Lung (tissue), 12 donors: Measurements from ENCODE around the gene OR4M1. TPM values are rescaled to one million over a fixed set of nuclear protein-coding genes. Genes with fewer than 3 reads are reported as not detected.
"Not testable (repeated sequence)": the region's sequence is repeated elsewhere in the genome, so short reads cannot be mapped to it uniquely, and the experiment has no call there.

Experiments
- ATAC-seq: fragments of 200-7000 bp; cut with Tn5 transposase; one replicate; pipeline ENCODE4 v1.9.1; 2020; ENCODE audit warnings: moderate number of reproducible peaks; ENCODE audit not compliant: insufficient read depth, low FRiP score
- DNase-seq, 3 donors: peaks; one replicate each; pipeline ENCODE4 v3.0.0-alpha.2; 2013 to 2017
- H3K27ac ChIP-seq, 2 donors: one replicate each; pipeline ENCODE4 v1.5.1; 2013; ENCODE audit warnings: mild to moderate bottlenecking in 2 of 2, moderate library complexity in 2 of 2, control low read depth in 1 of 2, inconsistent platforms in 1 of 2, low read depth in 1 of 2, low read length in 1 of 2
- H3K27me3 ChIP-seq, 3 donors: one replicate each; pipeline ENCODE4 v1.5.1; 2013; ENCODE audit warnings: low read length in 2 of 3; ENCODE audit not compliant: control insufficient read depth in 3 of 3, insufficient read depth in 3 of 3
- H3K36me3 ChIP-seq, 4 donors: one replicate each; pipeline ENCODE4 v1.5.1; 2013; ENCODE audit warnings: low read length in 4 of 4, mild to moderate bottlenecking in 1 of 4, moderate library complexity in 1 of 4; ENCODE audit not compliant: control insufficient read depth in 4 of 4, insufficient read depth in 4 of 4
- H3K4me1 ChIP-seq, 5 donors: one replicate each; pipeline ENCODE4 v1.5.1; 2013; ENCODE audit warnings: low read length in 5 of 5, mild to moderate bottlenecking in 2 of 5, moderate library complexity in 1 of 5; ENCODE audit not compliant: control insufficient read depth in 5 of 5, insufficient read depth in 5 of 5
- H3K4me3 ChIP-seq: one replicate; pipeline ENCODE4 v1.5.1; 2013; ENCODE audit warnings: mild to moderate bottlenecking, control low read depth, moderate library complexity
- H3K9ac ChIP-seq, 2 donors: one replicate each; pipeline ENCODE4 v1.5.1; 2013; ENCODE audit warnings: low read length in 2 of 2, control low read depth in 1 of 2; ENCODE audit not compliant: insufficient read depth in 1 of 2
- H3K9me3 ChIP-seq, 4 donors: one replicate each; pipeline ENCODE4 v1.5.1; 2013; ENCODE audit warnings: low read length in 3 of 4, mild to moderate bottlenecking in 1 of 4, moderate library complexity in 1 of 4; ENCODE audit not compliant: control insufficient read depth in 4 of 4, insufficient read depth in 3 of 4
- CTCF ChIP-seq: IDR thresholded peaks from 2 replicates; pipeline ENCODE4 v1.5.1; 2012; ENCODE audit warnings: mild to moderate bottlenecking; ENCODE audit errors: control extremely low read depth, extremely low read depth
- WGBS, 2 donors: extraction: QIAGEN DNeasy Blood & Tissue Kit; methylation state at CpG; one replicate each; pipeline ENCODE4 v1.1.7; 2013; 5-methylcytosine and 5-hydroxymethylcytosine counted together
- polyA plus RNA-seq, 2 donors: library from polyadenylated mRNA; stranded (reverse); fragments of 200-250 nt; gene quantifications; one replicate each; pipeline ENCODE4 v1.2.1, GENCODE V29; 2013
- total RNA-seq, 2 donors: library from RNA; depleted of rRNA in 1 of 2; stranded (reverse); fragments of >200 nt in 1 of 2; gene quantifications; one replicate each; pipeline ENCODE4 v1.2.1, GENCODE V29; 2014 to 2021
- donor health status: control.
- donor health status: control.
- donor health status: Bipolar disorder and iron deficiency.
- donor health status: healthy.
- donor health status: DM: yes; HTN: yes; CAD: no.

Gene OR4M1
- total and polyA plus RNA-seq, 4 donors, result not detected

GRCh38 chr14:19771895-19772430 lies 1.3 kb upstream of the OR4M1 start:
- Histone ChIP-seq H3K4me3 (no peak overlapping the region), H3K9me3 (peaks cover 0 to 20% (median 6%) of the 10 kb centered on the region in 4 donors), H3K36me3 (no peaks in the 10 kb centered on the region), H3K4me1 (no peaks in the 10 kb centered on the region), H3K27ac (no peak overlapping the region), H3K9ac (no peak overlapping the region), H3K27me3 (no peaks in the 10 kb centered on the region)
- TF ChIP-seq CTCF, result no peak
- no peak for DNase-seq
- WGBS, 2 donors, result 91 to 96% methylated on average over 1 of the region's 1 CpG
- ATAC-seq, result no peak

- H3K36me3 ChIP-seq, H3K4me1 ChIP-seq, H3K27me3 ChIP-seq, ATAC-seq, DNase-seq, H3K4me3 ChIP-seq, H3K27ac ChIP-seq, H3K9ac ChIP-seq: not testable (repeated sequence)
- 39 to 42% methylated on average over 2 of the region's 2 CpGs for WGBS, 2 donors
- H3K9me3 ChIP-seq, result peaks cover 0 to 20% (median 6%) of the 10 kb centered on the region in 4 donors
These were observed 850 bp upstream of the OR4M1 start for GRCh38 chr14:19772454-19772853.

GRCh38 chr14:19775587-19775986 lies 2.3 kb downstream of the OR4M1 start:
- Histone ChIP-seq H3K4me3 (no peak overlapping the region), H3K9me3 (peaks cover 0 to 20% (median 7%) of the 10 kb centered on the region in 4 donors), H3K27me3 (no peaks in the 10 kb centered on the region), H3K9ac (no peak overlapping the region), H3K4me1 (no peaks in the 10 kb centered on the region), H3K36me3 (no peaks in the 10 kb centered on the region), H3K27ac (no peak overlapping the region)
- ATAC-seq, result no peak
- no peak for DNase-seq
- WGBS, 2 donors, result 74% methylated on average over 1 of the region's 1 CpG
- no peak for TF ChIP-seq CTCF

- H3K9ac ChIP-seq, ATAC-seq, H3K36me3 ChIP-seq, H3K9me3 ChIP-seq, H3K27ac ChIP-seq, DNase-seq, H3K27me3 ChIP-seq, H3K4me3 ChIP-seq, H3K4me1 ChIP-seq: not testable (repeated sequence)
- 84 to 85% methylated on average over 16 of the region's 16 CpGs for WGBS, 2 donors
These were observed 12.5 kb downstream of the OR4M1 start for GRCh38 chr14:19785848-19786247.

- H3K4me1 ChIP-seq, H3K9ac ChIP-seq, H3K9me3 ChIP-seq, ATAC-seq, H3K27me3 ChIP-seq, H3K27ac ChIP-seq, DNase-seq, H3K4me3 ChIP-seq, H3K36me3 ChIP-seq: not testable (repeated sequence)
- WGBS, 2 donors, result 72 to 80% methylated on average over 6 of the region's 6 CpGs
These were observed 14.0 kb downstream of the OR4M1 start for GRCh38 chr14:19787318-19787717.

GRCh38 chr14:19788150-19788549 lies 14.8 kb downstream of the OR4M1 start:
- not testable (repeated sequence) for ATAC-seq

GRCh38 chr14:19796520-19797108 lies 23.3 kb downstream of the OR4M1 start:
- H3K27me3 ChIP-seq, H3K9me3 ChIP-seq, H3K9ac ChIP-seq, ATAC-seq, H3K27ac ChIP-seq, H3K4me1 ChIP-seq, H3K4me3 ChIP-seq, DNase-seq, H3K36me3 ChIP-seq: not testable (repeated sequence)
- WGBS, 2 donors, result 74 to 76% methylated on average over 10 of the region's 10 CpGs

More at GRCh38 chr14:19788150-19788549, 14.8 kb downstream of the OR4M1 start:
- not testable (repeated sequence) for H3K27me3 ChIP-seq, H3K9ac ChIP-seq, H3K9me3 ChIP-seq, H3K4me1 ChIP-seq, DNase-seq, H3K4me3 ChIP-seq, H3K36me3 ChIP-seq, H3K27ac ChIP-seq
- 63 to 78% methylated on average over 7 of the region's 7 CpGs for WGBS, 2 donors
